Measurements from ENCODE around the gene CORO6. TPM values are rescaled to one million over a fixed set of nuclear protein-coding genes. Genes with fewer than 3 reads are reported as not detected.

The CORO6 gene
- total RNA-seq, 8 experiments from 2014 or later = 0.42 to 24.2 (median 2.3) TPM

DNA sequence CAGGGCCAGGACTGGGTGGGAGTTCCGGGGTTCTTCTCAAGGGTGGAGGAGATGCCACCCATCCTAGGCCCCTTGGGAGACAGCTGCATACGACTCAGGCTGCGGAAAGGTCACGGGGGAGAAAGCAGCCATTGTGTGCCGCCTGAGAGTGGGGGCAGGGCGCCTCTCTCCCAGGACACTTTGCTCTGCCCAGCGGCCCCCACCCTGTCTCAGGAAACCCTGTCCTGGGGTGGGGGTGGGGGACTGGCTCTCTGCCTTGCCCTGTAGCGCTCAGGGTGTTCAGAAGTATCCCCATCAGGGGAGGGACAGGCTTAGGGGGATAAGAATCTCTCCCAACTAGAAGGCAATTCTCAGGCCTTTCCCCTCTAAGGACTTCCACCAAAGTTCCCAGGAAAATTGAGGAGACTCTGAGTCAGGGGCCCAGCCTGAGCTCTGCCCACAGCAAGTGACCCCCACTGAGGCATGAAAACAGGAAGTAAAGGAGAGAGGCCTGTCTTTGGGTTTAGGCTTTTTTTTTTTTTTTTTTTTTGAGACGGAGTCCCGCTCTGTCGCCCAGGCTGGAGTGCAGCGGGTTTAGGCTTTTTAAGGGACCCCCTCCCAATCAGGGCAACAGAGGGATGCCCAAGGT is 38.1 kb downstream of the CORO6 start:
- peak in 1 of 8 experiments; percentile 9 for ATAC-seq (replicated peaks in 6 of 8)
- no peak overlapping the region for H3K27ac ChIP-seq
- WGBS, 10 experiments = 27 to 100% (median 60%) methylated on average over 1 to 3 of the region's 12 CpGs; no CpG with 5 or more reads in 6 of the 10 experiments
- H3K4me3 ChIP-seq = no peak overlapping the region
- in situ Hi-C loops (cut with MboI; ENCODE audit: low pct_unique_long_range_greater_than_20kb in 2 of 9, low sequenced_read_pairs in 9 of 9, unreplicated experiment in 9 of 9) = no loop called here
- H3K4me1 ChIP-seq (replicated peaks in 1 of 2) = peaks cover 28 to 35% of the 10 kb centered on the region in 2 donors

DNA sequence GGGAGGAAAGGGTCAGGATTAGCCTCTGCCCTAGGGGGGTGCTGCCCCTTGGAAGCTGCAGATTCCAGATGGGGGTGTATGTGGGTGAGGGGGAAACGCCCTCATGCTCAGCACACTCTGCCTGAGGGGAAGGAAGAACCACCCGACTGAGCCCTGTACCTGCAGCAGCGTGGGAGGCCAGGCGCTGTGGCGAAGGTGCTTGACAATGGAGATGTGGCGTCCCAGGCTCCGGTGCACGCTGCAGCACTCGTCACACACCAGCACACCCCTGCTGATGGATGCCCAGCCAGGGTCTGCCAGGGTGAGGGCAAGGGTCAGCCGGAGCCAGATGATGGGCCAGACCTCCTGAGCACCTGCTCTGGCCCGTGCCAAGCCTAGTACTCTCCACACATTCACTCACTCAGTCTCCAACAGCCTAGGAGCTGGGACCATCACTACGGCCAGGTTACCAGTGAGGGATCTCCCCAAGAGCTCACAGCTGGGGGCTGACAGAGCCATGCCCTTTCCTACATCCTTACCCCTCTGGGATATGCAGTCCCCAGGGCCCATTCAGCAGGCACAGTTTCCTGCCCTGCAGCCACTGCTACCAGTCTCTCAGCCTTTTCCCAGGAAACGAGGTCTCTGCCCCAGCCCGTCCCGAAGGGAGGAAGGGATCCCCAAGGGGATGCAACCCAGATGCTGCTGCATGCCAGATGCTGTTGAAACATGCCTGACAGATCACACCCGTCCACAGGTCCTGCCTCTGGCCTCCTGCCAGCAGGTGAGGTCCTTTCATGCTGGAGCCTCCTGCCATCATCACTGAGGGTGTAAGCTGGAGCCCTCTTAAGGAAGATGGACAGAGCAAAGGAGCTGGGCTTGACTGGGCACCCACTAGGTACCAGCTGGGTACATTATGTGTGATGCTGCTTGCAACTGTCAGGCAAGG is 39.1 kb downstream of the CORO6 start:
- Histone ChIP-seq H3K27ac (no peak overlapping the region), H3K4me3 (no peak overlapping the region), H3K4me1 (replicated peaks in 1 of 2) (peaks cover 28 to 35% of the 10 kb centered on the region in 2 donors)
- whole genome bisulfite sequencing, 10 experiments = 40 to 100% (median 87%) methylated on average over 1 to 3 of the region's 16 CpGs; no CpG with 5 or more reads in 7 of the 10 experiments
- in situ Hi-C loops (cut with MboI; ENCODE audit: low pct_unique_long_range_greater_than_20kb in 2 of 9, low sequenced_read_pairs in 9 of 9, unreplicated experiment in 9 of 9) = no loop called here
- ATAC-seq (replicated peaks in 6 of 8) = no peak

DNA sequence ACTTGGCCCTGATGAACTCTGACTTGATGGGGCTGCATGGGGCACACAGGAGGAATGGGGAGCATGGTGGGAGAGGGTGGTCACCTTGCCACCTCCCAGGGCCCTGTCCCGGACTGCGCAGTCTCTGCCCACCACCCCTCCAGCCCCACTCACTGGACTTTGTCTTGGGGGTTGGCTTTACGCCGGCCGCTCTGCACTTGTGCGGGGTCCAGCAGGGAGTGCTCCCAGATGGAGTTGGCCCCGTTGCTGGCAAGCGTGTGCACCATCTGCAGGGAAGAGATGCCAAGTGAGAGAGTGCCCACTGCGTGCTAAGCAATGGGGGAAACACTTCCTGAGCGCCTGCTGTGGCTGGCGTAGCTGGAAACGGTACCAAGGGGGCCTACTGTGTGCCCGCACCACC is 39.9 kb downstream of the CORO6 start:
- Histone ChIP-seq H3K4me3 (no peak overlapping the region), H3K4me1 (replicated peaks in 1 of 2) (peaks cover 22 to 31% of the 10 kb centered on the region in 2 donors), H3K27ac (no peak overlapping the region)
- ATAC-seq (replicated peaks in 6 of 8) = no peak
- WGBS, 10 experiments = 95 to 100% (median 98%) methylated on average over 1 to 6 of the region's 13 CpGs; no CpG with 5 or more reads in 4 of the 10 experiments
- in situ Hi-C loops (cut with MboI; ENCODE audit: low pct_unique_long_range_greater_than_20kb in 2 of 9, low sequenced_read_pairs in 9 of 9, unreplicated experiment in 9 of 9) = no loop called here

DNA sequence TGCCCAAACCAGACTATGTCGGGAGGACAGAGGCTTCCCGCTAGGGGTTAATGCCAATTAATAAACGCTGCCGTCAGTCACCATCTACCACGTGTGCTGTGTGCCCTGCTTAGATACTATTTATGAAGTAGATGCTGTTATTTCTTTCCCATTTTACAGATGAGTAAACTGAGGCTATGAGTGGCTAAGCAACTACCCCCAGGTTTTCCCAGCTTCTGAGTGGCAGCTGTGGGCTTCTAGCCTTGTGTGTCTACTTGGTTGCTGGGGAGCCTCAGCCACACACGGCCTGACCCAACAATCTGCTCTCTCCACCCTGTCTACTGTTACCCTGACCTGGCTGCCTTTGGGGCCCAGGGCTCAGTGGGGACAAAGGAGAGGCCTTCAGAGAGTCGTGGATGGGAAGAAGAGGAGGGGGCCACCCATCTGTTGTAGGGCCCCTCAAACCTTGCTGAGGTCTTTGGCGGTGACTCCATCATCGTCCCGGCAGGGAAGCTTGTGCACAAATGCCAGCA is 40.4 kb downstream of the CORO6 start:
- H3K27ac ChIP-seq = no peak overlapping the region
- H3K4me1 ChIP-seq (replicated peaks in 1 of 2) = peaks cover 20 to 27% of the 10 kb centered on the region in 2 donors
- H3K4me3 ChIP-seq = no peak overlapping the region

DNA sequence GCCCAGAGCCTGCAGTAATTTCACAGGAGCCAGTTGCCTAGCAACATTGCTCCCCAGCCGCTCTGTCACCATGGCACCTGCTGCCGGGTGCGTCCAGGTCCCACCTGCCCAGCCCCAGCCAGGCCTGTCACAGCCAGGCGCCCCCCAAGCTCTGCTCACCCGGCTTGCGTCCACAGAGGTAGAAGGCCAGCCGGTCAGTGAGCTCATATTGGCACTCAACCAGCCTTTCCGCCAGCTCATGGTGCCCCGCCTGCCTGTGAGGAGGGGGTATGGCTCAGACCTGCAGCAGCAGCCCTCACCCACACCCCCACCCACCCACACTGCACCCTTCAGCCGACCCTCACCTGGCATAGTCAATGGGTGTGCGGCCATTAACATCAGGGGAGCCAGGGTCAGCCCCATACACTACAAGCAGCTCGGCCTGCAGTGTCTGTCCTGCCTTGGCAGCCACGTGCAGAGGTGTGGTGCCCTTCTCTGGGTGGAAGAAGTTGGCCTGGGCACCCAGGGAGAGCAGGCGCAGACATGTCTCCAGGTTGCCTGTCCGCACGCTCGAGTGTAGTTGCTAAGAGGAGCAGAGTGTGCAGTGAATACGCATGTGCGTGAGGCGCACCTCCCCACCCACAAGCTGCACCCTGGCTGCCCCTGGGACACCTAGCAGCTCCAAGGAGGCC is 41.0 kb downstream of the CORO6 start:
- in situ Hi-C loops (cut with MboI; ENCODE audit: low pct_unique_long_range_greater_than_20kb in 2 of 9, low sequenced_read_pairs in 9 of 9, unreplicated experiment in 9 of 9) = no loop called here
- peak in 5 of 8 experiments; percentile 16 to 49 (median 33) for ATAC-seq (replicated peaks in 6 of 8)
- H3K4me1 ChIP-seq (replicated peaks in 1 of 2) = peaks cover 20 to 27% of the 10 kb centered on the region in 2 donors
- H3K4me3 ChIP-seq = no peak overlapping the region
- 80 to 100% (median 80%) methylated on average over 1 to 3 of the region's 20 CpGs; no CpG with 5 or more reads in 7 of the 10 experiments for WGBS, 10 experiments
- H3K27ac ChIP-seq = no peak overlapping the region

More for the DNA sequence above, 40.4 kb downstream of the CORO6 start:
- ATAC-seq (replicated peaks in 6 of 8) = no peak
- WGBS, 10 experiments = 48 to 88% (median 80%) methylated on average over 1 to 6 of the region's 10 CpGs; no CpG with 5 or more reads in 5 of the 10 experiments
- in situ Hi-C loops (cut with MboI; ENCODE audit: low pct_unique_long_range_greater_than_20kb in 2 of 9, low sequenced_read_pairs in 9 of 9, unreplicated experiment in 9 of 9) = no loop called here

DNA sequence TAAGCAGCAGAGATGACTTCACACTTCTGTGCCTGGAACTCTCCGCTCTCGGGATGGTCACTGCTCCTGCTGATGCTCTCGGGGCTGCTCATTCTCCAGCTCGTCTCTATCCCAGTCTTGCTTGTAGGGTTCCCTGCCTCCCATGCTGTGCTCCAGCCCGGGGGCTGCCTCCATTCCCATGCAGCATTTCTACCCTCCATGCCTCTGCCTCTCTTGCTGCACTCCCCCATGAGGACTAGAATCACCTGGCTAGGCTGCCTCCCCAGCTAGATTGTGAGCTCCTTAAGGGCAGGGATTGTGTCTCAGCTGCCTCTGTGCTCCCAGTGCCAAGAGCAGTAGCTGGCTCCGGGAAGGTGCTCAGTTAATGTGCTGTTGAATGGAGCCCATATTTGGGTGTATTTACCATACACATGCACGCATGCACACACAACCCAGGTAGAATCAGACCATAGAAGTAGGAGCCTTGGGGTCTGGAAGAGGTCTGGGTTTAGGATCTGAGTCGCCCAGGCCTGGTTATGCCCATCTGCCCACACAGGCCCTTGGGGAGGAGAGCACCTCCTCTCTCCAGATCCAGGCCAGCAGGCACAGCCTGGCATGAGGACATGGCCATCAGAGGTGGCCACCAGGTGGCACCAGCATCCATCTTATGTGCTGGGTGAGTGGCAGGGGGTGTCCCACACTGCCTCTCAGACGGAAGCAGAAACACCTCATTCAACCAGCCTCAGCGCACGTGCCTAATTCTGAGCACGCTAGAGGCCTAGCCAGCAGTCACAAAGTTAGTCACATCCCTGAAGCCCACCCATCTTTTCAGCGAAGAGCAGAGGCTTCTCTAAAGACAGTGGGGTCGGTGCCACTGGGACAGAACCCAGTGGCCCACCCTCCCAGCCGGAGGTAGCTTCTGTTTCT is 42.6 kb downstream of the CORO6 start:
- peak; percentile 73 to 98 (median 83) for ATAC-seq (replicated peaks in 6 of 8)
- peaks cover 20 to 25% of the 10 kb centered on the region in 2 donors for H3K4me1 ChIP-seq (replicated peaks in 1 of 2)
- no peak overlapping the region for H3K27ac ChIP-seq
- H3K4me3 ChIP-seq = no peak overlapping the region
- in situ Hi-C loops (cut with MboI; ENCODE audit: low pct_unique_long_range_greater_than_20kb in 2 of 9, low sequenced_read_pairs in 9 of 9, unreplicated experiment in 9 of 9) = no loop called here
- WGBS, 10 experiments = 40 to 100% (median 100%) methylated on average over 1 to 5 of the region's 15 CpGs; no CpG with 5 or more reads in 3 of the 10 experiments

DNA sequence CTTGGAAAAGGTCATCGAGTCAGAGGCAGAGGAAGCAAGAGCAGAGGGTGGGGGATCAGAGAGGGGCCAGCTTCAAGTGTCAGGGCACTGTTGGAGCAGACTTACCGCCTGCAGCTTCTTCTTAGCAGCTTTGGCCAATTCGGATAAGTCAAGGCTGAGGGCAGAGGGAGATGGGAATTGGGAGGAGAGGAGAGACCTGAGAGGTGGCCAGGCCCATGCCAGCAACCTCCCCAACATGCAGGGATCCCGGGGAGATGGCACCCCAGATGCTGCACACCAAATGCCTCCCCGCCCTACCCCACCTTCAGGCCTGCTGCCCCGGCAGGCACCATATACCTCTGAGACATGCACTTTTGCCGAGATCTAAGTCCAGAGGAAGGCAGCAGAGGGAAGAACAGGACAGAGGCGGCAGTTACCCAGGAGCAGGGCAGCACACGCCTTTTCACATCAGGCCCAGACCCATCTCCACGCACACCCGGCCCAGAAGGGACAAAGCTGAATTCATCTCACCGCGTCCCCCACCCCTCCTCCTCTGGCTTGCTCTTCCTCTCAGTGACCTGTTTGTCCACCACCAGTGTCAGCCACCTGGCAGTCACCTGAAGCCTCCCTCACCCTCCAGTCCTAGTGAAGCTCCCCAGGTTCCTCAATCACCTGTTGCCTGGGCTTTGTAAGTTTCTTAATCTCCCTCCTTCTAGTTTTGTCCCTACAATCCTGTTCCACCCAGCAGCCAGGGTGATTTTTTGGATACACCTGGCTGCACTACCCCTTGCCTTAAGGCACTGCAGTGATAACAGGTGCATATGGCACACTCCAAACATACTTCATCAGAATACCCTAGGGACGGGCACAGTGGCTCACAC is 43.9 kb downstream of the CORO6 start:
- 60 to 100% (median 100%) methylated on average over 2 to 5 of the region's 14 CpGs; no CpG with 5 or more reads in 5 of the 10 experiments for WGBS, 10 experiments
- Histone ChIP-seq H3K27ac (no peak overlapping the region), H3K4me3 (no peak overlapping the region), H3K4me1 (replicated peaks in 1 of 2) (peaks cover 11 to 12% of the 10 kb centered on the region in 2 donors)
- in situ Hi-C loops (cut with MboI; ENCODE audit: low pct_unique_long_range_greater_than_20kb in 2 of 9, low sequenced_read_pairs in 9 of 9, unreplicated experiment in 9 of 9) = no loop called here
- ATAC-seq (replicated peaks in 6 of 8) = no peak

DNA sequence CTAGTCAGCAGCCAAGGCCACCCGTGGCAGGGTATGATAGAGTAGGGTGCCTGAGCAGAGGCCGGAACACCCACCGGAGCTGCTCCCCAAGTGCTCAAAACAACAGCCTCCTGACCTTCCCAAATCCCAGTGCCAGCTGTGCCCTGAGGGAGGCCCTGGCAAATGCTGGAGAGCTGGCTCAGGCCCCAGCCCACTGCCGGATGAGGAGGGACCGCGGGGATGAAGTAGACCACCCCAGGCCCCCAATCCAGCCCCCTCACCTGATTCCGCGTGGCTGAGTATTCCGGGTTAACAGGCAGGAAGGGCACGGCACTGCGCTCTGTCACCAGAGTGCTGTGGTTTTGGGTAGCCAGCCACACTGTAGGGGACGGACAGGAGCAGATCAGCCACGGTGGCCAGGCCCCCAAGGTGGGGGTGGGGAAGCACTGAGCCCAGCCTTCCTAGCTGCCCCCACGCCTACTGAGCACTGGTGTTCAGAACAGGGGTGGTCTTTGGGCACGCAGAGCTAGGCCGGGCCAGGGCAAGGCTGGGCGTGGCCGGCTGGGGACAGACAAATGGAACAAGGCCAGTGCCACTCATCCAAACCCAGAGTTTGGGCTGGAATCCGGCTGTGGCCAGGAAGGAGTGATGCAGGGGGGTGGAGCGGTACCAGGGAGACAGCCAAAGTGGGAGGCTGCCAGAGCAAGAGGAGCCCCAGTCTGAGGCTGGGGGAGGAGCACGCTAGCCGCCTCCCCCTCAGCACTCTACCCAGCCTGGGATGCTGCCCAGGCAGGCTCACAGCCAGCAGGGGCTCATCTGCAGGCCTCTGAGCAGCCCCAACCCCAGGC is 45.1 kb downstream of the CORO6 start:
- 50 to 100% (median 77%) methylated on average over 1 to 10 of the region's 22 CpGs; no CpG with 5 or more reads in 4 of the 10 experiments for WGBS, 10 experiments
- Histone ChIP-seq H3K4me1 (replicated peaks in 1 of 2) (peaks cover 14 to 17% of the 10 kb centered on the region in 2 donors), H3K27ac (no peak overlapping the region), H3K4me3 (no peak overlapping the region)
- in situ Hi-C loops (cut with MboI; ENCODE audit: low pct_unique_long_range_greater_than_20kb in 2 of 9, low sequenced_read_pairs in 9 of 9, unreplicated experiment in 9 of 9) = no loop called here
- peak in 1 of 8 experiments; percentile 36 for ATAC-seq (replicated peaks in 6 of 8)

DNA sequence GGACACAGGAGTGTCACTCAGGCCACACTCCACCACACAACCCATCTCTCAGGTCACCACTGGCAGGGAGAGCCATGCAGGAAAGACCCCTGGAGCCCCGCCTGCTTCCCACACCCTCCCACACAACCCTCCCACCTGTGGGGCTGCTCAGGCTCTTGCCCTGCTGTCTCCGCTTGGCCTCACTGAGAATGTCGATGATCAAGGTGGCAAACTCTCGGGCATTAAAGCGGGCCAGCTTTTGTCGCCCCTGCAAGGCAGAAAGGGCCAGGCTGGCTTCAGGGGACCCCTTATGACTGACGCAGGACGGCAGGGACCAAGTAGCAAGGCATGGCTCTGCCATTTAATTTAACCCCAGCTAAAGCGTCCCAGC is 45.7 kb downstream of the CORO6 start:
- WGBS, 10 experiments = 83 to 100% (median 100%) methylated on average over 1 to 4 of the region's 9 CpGs; no CpG with 5 or more reads in 4 of the 10 experiments
- no peak overlapping the region for H3K4me3 ChIP-seq
- in situ Hi-C loops (cut with MboI; ENCODE audit: low pct_unique_long_range_greater_than_20kb in 2 of 9, low sequenced_read_pairs in 9 of 9, unreplicated experiment in 9 of 9) = no loop called here
- ATAC-seq (replicated peaks in 6 of 8) = no peak
- peaks cover 18 to 23% of the 10 kb centered on the region in 2 donors for H3K4me1 ChIP-seq (replicated peaks in 1 of 2)
- no peak overlapping the region for H3K27ac ChIP-seq

DNA sequence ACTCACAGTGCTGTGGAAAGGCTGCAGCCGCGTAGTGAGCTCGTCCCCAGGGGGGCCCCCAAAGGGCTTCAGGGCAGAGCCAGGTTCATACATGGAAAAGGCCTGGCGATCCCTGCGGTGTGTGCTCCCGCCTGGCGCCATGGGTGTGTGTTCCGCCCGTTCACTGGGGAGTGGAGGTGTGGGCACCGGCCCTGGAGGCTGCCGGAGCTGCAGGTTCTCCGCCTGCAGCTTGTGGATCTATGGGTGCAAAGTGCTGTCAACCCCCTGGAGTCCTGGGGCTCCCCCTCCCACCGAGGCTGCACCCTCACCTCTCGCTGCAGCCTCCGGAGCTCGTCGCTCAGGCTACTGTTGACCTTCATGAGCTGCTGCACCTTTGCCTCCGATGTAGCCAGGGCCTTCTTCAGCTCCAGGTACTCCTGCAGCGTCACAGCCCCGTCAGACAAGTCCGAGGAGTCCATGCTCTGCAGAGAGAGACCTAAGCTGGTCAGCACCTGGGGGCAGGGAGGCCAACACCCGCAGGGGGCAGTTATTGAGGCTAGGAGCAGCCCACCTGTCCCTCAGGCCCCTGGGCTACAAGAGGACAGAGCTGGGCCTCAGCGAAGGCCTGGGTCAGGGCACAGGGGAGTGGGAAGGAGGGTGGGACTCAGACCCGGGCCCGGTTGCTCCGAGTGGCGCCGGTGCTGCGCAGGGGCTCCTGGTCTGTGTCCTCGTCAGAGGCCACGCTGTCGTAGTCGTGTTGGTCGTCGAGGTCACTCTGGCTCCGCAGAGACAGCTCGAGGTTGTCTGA is 46.3 kb downstream of the CORO6 start:
- WGBS, 10 experiments = 67 to 100% (median 92%) methylated on average over 2 to 5 of the region's 37 CpGs; no CpG with 5 or more reads in 5 of the 10 experiments
- no peak for ATAC-seq (replicated peaks in 6 of 8)
- Histone ChIP-seq H3K27ac (no peak overlapping the region), H3K4me3 (no peak overlapping the region), H3K4me1 (replicated peaks in 1 of 2) (peaks cover 13 to 18% of the 10 kb centered on the region in 2 donors)
- in situ Hi-C loops (cut with MboI; ENCODE audit: low pct_unique_long_range_greater_than_20kb in 2 of 9, low sequenced_read_pairs in 9 of 9, unreplicated experiment in 9 of 9) = no loop called here
